Endothelial cell (in vitro differentiated cells): Measurements from ENCODE around the gene OR10A5. TPM values are rescaled to one million over a fixed set of nuclear protein-coding genes. Genes with fewer than 3 reads are reported as not detected.

Experiments
- DNase-seq: peaks from one replicate; pipeline ENCODE4 v3.0.0; 2021; ENCODE audit warnings: low spot score
- H3K27ac Mint-ChIP-seq: one replicate; pipeline ENCODE4 v1.8.0; 2021; ENCODE audit warnings: mixed read lengths, inconsistent platforms; ENCODE audit not compliant: unreplicated experiment
- H3K27me3 Mint-ChIP-seq: one replicate; pipeline ENCODE4 v1.8.0; 2021; ENCODE audit warnings: mild to moderate bottlenecking, moderate library complexity, mixed read lengths, inconsistent platforms; ENCODE audit not compliant: unreplicated experiment
- H3K36me3 Mint-ChIP-seq: one replicate; pipeline ENCODE4 v1.8.0; 2021; ENCODE audit warnings: mild to moderate bottlenecking, low read depth, mixed read lengths, inconsistent platforms; ENCODE audit not compliant: unreplicated experiment
- H3K4me1 Mint-ChIP-seq: one replicate; pipeline ENCODE4 v1.8.0; 2021; ENCODE audit warnings: mild to moderate bottlenecking, mixed read lengths, inconsistent platforms; ENCODE audit not compliant: unreplicated experiment
- H3K4me3 Mint-ChIP-seq: one replicate; pipeline ENCODE4 v1.8.0; 2021; ENCODE audit warnings: mild to moderate bottlenecking, mixed read lengths, inconsistent platforms; ENCODE audit not compliant: unreplicated experiment
- H3K9me3 Mint-ChIP-seq: one replicate; pipeline ENCODE4 v1.8.0; 2021; ENCODE audit warnings: mixed read lengths, inconsistent platforms; ENCODE audit not compliant: unreplicated experiment
- total RNA-seq: library from RNA; stranded (reverse); fragmentation: NEBNext Ultra II Directional; extraction: Animal tissue kit (Norgen Biotek cat#: 25700); gene quantifications from one replicate; pipeline ENCODE4 v1.2.1, GENCODE V29; 2021; ENCODE audit not compliant: unreplicated experiment
- TF ChIP-seq, protein P1 (sequence below): fragments of 200-600 bp; sonication (generic); IDR thresholded peaks from one replicate; pipeline ENCODE4 v1.5.0; 2021; ENCODE audit warnings: antibody characterized with exemption; ENCODE audit not compliant: unreplicated experiment

Gene OR10A5
- total RNA-seq, 1 donor from 2014 or later: not detected

GRCh38 chr11:6817694-6818093, 27.8 kb upstream of the OR10A5 start:
- no peak for DNase-seq
- H3K4me1 Mint-ChIP-seq: peaks cover 3% of the 10 kb centered on the region
- TF ChIP-seq, protein P1, sequence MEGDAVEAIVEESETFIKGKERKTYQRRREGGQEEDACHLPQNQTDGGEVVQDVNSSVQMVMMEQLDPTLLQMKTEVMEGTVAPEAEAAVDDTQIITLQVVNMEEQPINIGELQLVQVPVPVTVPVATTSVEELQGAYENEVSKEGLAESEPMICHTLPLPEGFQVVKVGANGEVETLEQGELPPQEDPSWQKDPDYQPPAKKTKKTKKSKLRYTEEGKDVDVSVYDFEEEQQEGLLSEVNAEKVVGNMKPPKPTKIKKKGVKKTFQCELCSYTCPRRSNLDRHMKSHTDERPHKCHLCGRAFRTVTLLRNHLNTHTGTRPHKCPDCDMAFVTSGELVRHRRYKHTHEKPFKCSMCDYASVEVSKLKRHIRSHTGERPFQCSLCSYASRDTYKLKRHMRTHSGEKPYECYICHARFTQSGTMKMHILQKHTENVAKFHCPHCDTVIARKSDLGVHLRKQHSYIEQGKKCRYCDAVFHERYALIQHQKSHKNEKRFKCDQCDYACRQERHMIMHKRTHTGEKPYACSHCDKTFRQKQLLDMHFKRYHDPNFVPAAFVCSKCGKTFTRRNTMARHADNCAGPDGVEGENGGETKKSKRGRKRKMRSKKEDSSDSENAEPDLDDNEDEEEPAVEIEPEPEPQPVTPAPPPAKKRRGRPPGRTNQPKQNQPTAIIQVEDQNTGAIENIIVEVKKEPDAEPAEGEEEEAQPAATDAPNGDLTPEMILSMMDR: no peak
- peaks cover 2% of the 10 kb centered on the region for H3K27me3 Mint-ChIP-seq
- no peaks in the 10 kb centered on the region for H3K9me3 Mint-ChIP-seq
- no peak overlapping the region for H3K4me3 Mint-ChIP-seq
- peaks cover 9% of the 10 kb centered on the region for H3K36me3 Mint-ChIP-seq
- no peak overlapping the region for H3K27ac Mint-ChIP-seq

DNA sequence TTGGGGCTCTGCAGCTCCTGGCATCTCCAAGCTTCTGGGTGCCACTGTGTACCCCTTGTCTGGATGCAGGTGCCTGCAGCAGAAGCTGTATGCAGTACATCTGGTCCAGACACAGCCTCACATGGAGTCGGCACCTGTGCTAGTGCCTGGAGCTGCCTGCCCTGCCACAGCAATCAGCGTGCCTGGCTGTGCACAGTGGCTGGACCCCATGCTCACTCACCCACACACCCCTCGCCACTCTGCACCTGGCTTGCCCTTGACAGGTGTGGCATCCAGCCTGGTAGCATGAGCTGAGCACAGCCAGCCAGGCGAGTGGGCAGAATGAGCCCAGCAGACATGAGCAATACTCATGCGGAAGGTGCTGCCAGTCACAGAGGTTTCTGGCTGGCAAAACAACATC, 26.5 kb upstream of the OR10A5 start:
- DNase-seq: no peak
- Mint-ChIP-seq H3K27me3 (peaks cover 2% of the 10 kb centered on the region), H3K4me1 (no peaks in the 10 kb centered on the region), H3K27ac (no peak overlapping the region), H3K9me3 (no peaks in the 10 kb centered on the region), H3K36me3 (peaks cover 9% of the 10 kb centered on the region), H3K4me3 (no peak overlapping the region)
- TF ChIP-seq, protein P1: no peak

DNA sequence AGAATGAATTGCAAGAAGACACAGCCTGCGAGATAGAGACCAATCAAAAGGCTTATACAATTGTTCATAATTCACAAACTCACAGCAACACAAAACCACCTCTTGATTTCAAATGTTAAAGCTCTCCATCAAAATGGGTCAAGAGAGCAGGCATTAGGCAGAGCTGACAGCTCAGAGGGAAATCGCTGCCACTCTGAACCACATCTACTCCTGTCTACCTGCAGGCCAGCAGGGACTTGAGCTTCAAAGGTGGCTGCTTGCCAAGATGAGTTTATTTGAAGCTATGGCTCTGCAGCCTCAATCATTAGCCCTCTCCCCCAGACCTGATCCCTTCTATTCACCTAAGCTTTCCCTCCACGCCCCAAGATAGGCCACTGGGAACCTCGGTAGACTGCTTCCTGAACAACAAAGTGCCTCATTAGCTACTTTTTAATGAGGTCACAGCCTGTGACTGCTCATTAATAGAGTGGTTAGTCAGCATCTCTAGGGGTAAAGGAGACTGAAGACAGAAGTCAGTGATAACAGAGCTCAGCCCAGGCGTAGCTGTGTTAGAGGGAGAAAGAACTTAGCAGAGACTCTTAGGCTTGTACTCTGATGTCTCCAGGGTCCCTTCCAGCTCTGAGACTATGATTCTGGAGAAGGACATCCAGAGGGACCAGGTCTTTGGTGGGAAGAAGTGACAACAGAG, 21.2 kb upstream of the OR10A5 start:
- no peaks in the 10 kb centered on the region for H3K9me3 Mint-ChIP-seq
- peaks cover 6% of the 10 kb centered on the region for H3K36me3 Mint-ChIP-seq
- TF ChIP-seq, protein P1: no peak
- H3K27me3 Mint-ChIP-seq: no peaks in the 10 kb centered on the region
- H3K4me1 Mint-ChIP-seq: no peaks in the 10 kb centered on the region
- no peak for DNase-seq
- H3K4me3 Mint-ChIP-seq: no peak overlapping the region
- no peak overlapping the region for H3K27ac Mint-ChIP-seq

DNA sequence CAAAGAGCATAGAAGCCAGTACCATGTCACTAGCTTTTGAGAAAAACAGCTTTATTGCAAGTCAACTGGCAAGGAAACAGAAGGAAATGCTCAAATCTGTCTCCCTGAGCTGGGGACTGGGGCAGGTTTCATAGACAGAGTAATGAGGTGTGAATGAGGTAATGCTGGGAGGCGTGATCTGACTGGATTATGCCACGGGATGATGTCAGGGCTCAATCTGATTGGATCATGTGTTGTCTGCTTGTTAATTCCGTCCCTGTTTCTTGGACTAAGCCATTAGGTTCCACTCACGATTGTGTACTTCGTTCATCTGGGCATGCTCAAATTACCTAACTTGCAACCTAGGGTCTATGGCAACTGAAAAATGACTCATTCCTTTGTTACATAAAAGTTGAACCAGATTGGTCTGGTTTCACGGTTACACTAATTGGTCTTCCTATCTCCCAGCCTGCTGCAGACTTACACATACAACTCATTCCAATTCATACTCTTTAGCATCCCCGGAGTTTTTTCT, 20.2 kb upstream of the OR10A5 start:
- no peaks in the 10 kb centered on the region for H3K9me3 Mint-ChIP-seq
- TF ChIP-seq, protein P1: no peak
- H3K4me3 Mint-ChIP-seq: no peak overlapping the region
- H3K27ac Mint-ChIP-seq: no peak overlapping the region
- DNase-seq: no peak
- H3K27me3 Mint-ChIP-seq: no peaks in the 10 kb centered on the region
- peaks cover 1% of the 10 kb centered on the region for H3K36me3 Mint-ChIP-seq
- H3K4me1 Mint-ChIP-seq: no peaks in the 10 kb centered on the region

- DNase-seq: no peak
- TF ChIP-seq, protein P1: no peak
- Mint-ChIP-seq H3K36me3 (no peaks in the 10 kb centered on the region), H3K4me1 (no peaks in the 10 kb centered on the region), H3K27ac (no peak overlapping the region), H3K9me3 (no peaks in the 10 kb centered on the region), H3K4me3 (no peak overlapping the region), H3K27me3 (no peaks in the 10 kb centered on the region)
Observed at GRCh38 chr11:6828103-6828502, 17.4 kb upstream of the OR10A5 start.
